ENCODE results near the gene PCDH7.

Gene PCDH7, protein sequence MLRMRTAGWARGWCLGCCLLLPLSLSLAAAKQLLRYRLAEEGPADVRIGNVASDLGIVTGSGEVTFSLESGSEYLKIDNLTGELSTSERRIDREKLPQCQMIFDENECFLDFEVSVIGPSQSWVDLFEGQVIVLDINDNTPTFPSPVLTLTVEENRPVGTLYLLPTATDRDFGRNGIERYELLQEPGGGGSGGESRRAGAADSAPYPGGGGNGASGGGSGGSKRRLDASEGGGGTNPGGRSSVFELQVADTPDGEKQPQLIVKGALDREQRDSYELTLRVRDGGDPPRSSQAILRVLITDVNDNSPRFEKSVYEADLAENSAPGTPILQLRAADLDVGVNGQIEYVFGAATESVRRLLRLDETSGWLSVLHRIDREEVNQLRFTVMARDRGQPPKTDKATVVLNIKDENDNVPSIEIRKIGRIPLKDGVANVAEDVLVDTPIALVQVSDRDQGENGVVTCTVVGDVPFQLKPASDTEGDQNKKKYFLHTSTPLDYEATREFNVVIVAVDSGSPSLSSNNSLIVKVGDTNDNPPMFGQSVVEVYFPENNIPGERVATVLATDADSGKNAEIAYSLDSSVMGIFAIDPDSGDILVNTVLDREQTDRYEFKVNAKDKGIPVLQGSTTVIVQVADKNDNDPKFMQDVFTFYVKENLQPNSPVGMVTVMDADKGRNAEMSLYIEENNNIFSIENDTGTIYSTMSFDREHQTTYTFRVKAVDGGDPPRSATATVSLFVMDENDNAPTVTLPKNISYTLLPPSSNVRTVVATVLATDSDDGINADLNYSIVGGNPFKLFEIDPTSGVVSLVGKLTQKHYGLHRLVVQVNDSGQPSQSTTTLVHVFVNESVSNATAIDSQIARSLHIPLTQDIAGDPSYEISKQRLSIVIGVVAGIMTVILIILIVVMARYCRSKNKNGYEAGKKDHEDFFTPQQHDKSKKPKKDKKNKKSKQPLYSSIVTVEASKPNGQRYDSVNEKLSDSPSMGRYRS (N-terminal part only)

DNA sequence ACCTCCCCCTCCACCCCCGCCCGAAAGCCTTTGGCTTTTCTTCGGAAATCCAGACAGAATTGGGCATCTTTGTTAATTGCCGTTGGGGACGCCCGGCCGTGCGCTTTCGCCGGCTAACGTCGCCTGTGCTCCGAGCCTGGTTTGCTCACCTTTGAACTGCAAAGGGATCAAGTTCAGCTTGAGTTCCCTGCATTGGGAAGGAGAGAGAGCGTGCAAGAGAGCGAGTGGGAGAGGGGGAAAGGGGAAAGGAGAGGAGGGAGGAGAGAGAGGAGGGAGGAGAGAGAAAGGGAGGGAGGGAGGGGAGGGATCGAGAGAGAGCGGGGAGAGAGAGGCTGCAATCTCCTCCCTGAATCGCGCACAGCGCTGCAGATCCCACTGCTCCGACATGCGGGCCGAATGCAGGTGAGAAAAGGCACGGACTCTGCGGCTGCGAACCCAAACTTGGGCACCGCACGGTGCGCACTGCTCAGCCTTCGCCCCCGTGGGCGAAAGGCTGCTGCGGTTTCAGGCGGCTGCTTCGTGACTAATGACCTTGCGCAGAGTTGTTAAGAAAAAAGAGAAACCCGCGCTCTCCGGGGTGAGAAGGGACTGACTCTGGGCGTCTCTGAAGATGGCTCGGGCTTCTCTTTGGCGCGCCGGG is at the start of gene PCDH7:
Gene PCDH7, plus strand, starts transcription at position 349 of the 640 bp plus-strand sequence. CDS start 1,054 bp downstream, outside the sequence.
- POLR2A ChIA-PET = no interaction called here

DNA sequence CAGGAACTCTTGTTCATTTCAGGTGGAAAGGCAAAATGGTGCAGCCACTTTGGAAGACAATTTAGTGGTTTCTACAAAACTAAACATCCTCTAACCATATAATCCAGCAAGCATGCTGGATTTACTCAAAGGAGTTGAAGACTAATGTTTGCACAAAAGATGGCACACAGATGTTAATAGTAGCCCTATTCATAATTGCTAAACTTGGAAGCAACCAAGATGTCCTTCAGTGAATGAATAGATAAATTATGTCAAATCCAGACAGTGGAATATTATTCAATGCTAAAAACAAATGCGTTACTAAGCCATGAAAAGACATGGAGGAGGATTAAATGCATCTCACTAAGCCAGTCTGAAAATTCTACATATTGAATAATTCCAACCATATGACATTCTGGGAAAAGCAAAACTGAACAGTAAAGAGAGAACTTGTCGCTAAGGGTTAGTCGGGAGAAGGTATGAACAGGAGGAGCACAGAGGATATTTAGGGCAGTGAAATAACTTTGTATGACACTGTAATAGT is 48.2 kb upstream of the PCDH7 start:
- DNase-seq (ENCODE audit: low read depth, low spot score) = no peak
- CTCF ChIA-PET = no interaction called here
- H3K4me3 ChIP-seq (ENCODE audit: low read depth, low read length) = no peak overlapping the region
- POLR2A ChIA-PET = no interaction called here
- TF ChIP-seq, protein P1, sequence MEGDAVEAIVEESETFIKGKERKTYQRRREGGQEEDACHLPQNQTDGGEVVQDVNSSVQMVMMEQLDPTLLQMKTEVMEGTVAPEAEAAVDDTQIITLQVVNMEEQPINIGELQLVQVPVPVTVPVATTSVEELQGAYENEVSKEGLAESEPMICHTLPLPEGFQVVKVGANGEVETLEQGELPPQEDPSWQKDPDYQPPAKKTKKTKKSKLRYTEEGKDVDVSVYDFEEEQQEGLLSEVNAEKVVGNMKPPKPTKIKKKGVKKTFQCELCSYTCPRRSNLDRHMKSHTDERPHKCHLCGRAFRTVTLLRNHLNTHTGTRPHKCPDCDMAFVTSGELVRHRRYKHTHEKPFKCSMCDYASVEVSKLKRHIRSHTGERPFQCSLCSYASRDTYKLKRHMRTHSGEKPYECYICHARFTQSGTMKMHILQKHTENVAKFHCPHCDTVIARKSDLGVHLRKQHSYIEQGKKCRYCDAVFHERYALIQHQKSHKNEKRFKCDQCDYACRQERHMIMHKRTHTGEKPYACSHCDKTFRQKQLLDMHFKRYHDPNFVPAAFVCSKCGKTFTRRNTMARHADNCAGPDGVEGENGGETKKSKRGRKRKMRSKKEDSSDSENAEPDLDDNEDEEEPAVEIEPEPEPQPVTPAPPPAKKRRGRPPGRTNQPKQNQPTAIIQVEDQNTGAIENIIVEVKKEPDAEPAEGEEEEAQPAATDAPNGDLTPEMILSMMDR (IDR thresholded peaks at IDR 0.05; ENCODE audit: insufficient read depth, low read length, missing control alignments) = no peak

More for the DNA sequence above, at the start of gene PCDH7:
- CTCF ChIA-PET = interaction anchor here (0.6 to 1.0 kb wide), 2 partner anchors 36 to 1449 kb away, joined by 3 read pairs; no protein-coding TSS in a partner anchor
- no peak for DNase-seq (ENCODE audit: low read depth, low spot score)
- TF ChIP-seq, protein P1 (IDR thresholded peaks at IDR 0.05; ENCODE audit: insufficient read depth, low read length, missing control alignments) = no peak
- peak within 1 kb of the TSS; percentile 60 for H3K4me3 ChIP-seq (ENCODE audit: low read depth, low read length)

DNA sequence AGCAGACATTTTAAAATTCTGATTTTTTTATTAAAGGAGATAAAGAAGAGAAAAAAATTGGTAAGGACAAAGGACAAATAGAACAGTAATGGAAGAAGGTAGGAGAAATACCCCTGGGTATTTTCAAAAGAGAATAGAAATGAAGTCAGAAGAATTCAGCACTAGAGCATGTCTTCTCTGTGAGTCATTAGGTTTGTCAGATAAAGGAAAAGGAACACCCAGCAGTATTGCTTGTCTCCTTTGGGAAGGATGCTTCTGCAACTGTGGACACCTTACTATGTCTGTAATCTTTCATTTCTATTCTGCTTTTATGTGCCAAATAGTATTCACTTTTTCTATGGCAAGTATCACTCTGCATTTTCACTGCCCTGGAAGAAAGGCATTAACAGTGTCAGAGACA is 24.0 kb upstream of the PCDH7 start:
- CTCF ChIA-PET = no interaction called here
- TF ChIP-seq, protein P1 (IDR thresholded peaks at IDR 0.05; ENCODE audit: insufficient read depth, low read length, missing control alignments) = no peak
- POLR2A ChIA-PET = no interaction called here
- no peak overlapping the region for H3K4me3 ChIP-seq (ENCODE audit: low read depth, low read length)
- DNase-seq (ENCODE audit: low read depth, low spot score) = no peak

DNA sequence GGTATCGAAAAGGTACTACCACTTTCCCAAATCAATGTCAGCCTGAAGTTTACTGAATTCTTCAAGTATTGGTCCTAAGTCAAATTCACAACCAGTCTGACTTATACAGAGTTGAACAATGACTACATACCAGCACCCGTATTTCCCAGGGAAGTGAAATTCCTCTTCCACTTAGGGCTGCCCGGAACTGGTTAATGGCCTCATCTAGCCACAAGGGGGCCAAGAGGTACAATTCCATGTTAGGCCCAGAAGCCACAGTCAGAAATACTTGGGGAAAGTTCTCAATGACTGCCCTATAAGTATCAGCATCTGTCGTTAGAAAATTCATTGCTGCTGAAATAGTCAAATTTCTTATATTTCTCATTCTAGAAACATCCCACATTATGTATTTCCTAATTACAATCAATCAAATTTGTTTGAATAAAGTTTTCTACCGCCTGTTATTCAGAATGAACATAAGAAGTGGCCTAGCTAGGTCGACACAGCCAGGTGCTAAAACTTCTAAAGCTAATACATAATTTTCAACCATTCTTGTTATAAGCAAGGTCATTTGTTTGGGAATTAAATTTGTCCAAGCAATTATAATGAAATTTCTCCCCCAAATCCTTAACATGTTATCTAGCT is 5.6 kb upstream of the PCDH7 start:
- no peak overlapping the region for H3K4me3 ChIP-seq (ENCODE audit: low read depth, low read length)
- TF ChIP-seq, protein P1 (IDR thresholded peaks at IDR 0.05; ENCODE audit: insufficient read depth, low read length, missing control alignments) = peak; percentile 72
- ChIA-PET CTCF (interaction anchor here (1.0 to 1.6 kb wide), 3 partner anchors 11 to 431 kb away, joined by 3 to 4 read pairs (median 3); no protein-coding TSS in a partner anchor), POLR2A (no interaction called here)
- no peak for DNase-seq (ENCODE audit: low read depth, low spot score)

DNA sequence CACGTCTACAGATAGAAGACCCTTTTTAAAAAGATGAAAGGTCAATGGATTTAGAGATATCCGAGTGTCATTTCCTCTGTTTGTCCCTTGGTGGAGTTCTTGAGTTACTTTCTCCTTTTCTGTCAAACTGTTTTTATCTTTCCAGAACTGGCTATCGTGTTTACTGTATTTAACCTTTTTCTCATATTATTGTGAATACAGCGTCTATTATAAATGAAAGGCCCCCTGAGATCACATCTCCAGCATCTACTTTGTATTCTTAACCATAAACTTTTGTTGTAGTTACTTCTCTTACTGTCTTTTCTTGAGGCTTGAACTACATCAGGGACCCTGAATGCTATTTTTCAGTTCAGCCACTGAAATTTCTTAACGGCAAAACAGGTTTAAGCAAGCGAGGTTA is 4.0 kb upstream of the PCDH7 start:
- no peak overlapping the region for H3K4me3 ChIP-seq (ENCODE audit: low read depth, low read length)
- TF ChIP-seq, protein P1 (IDR thresholded peaks at IDR 0.05; ENCODE audit: insufficient read depth, low read length, missing control alignments) = peak; percentile 31
- CTCF ChIA-PET = no interaction called here
- POLR2A ChIA-PET = no interaction called here
- DNase-seq (ENCODE audit: low read depth, low spot score) = no peak

All from AG04449 (cell line).